Uterus (tissue), 2 donors: ENCODE results near the gene MTRF1.

ENCODE experiments used
- POLR2A ChIP-seq, 2 donors: fragments of 450-650 bp; IDR thresholded peaks; one replicate each; pipeline ENCODE4 v1.6.1; 2016; ENCODE audit warnings: antibody characterized with exemption in 2 of 2, mild to moderate bottlenecking in 1 of 2, moderate library complexity in 1 of 2
- TF ChIP-seq, protein P1 (sequence below), 4 experiments: fragments of 200-600 bp in 2 of 4; fragments of 450-650 bp in 2 of 4; sonication (generic) in 2 of 4; IDR thresholded peaks; one replicate each; pipeline ENCODE4 v1.5.1; 2016 to 2019; ENCODE audit warnings: antibody characterized with exemption in 4 of 4, mild to moderate bottlenecking in 2 of 4, moderate library complexity in 1 of 4

DNA sequence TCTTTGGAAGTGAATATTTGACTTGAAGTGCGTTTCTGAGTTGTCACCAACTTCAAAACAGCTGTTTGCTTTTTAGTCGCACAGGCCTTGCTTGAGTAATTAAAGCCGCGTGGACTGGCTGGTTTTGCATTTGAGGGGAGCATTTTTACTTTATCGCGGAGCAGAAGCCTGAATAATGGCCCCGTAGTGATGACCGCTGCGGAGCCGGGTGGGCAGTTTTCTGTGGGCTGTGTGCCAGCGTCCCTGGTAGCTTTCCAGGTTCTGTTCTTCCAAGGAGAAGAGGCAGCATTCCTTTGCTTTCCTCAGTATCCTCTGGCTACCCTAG, 48.8 kb upstream of the MTRF1 start:
- no peak for TF ChIP-seq POLR2A (IDR thresholded peaks at IDR 0.05)
- TF ChIP-seq, protein P1, sequence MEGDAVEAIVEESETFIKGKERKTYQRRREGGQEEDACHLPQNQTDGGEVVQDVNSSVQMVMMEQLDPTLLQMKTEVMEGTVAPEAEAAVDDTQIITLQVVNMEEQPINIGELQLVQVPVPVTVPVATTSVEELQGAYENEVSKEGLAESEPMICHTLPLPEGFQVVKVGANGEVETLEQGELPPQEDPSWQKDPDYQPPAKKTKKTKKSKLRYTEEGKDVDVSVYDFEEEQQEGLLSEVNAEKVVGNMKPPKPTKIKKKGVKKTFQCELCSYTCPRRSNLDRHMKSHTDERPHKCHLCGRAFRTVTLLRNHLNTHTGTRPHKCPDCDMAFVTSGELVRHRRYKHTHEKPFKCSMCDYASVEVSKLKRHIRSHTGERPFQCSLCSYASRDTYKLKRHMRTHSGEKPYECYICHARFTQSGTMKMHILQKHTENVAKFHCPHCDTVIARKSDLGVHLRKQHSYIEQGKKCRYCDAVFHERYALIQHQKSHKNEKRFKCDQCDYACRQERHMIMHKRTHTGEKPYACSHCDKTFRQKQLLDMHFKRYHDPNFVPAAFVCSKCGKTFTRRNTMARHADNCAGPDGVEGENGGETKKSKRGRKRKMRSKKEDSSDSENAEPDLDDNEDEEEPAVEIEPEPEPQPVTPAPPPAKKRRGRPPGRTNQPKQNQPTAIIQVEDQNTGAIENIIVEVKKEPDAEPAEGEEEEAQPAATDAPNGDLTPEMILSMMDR (IDR thresholded peaks at IDR 0.05) = no peak
